Hematopoietic multipotent progenitor cell treated with erythropoietin and hydrocortisone succinate and interleukin-3 and kit ligand, for 17 days (in vitro differentiated cells): ENCODE results near the gene LHFPL6.

ENCODE experiments used
- DNase-seq: peaks from one replicate; pipeline ENCODE4 v3.0.0-alpha.2; 2015; ENCODE audit warnings: low spot score

LHFPL6 gene

GRCh38 chr13:39590466-39591036, 12.4 kb downstream of the LHFPL6 start:
- no peak for DNase-seq

- no peak for DNase-seq
Measured at GRCh38 chr13:39588384-39588783, 14.6 kb downstream of the LHFPL6 start.

GRCh38 chr13:39587939-39588338, 15.1 kb downstream of the LHFPL6 start:
- no peak for DNase-seq

GRCh38 chr13:39586958-39587605, 15.9 kb downstream of the LHFPL6 start:
- no peak for DNase-seq

- DNase-seq: no peak
Measured at GRCh38 chr13:39586151-39586550, 16.8 kb downstream of the LHFPL6 start.

- DNase-seq: no peak
Measured at GRCh38 chr13:39585219-39585618, 17.8 kb downstream of the LHFPL6 start.

GRCh38 chr13:39580881-39581575, 22.0 kb downstream of the LHFPL6 start:
- no peak for DNase-seq

- no peak for DNase-seq
Measured at GRCh38 chr13:39578821-39579291, 24.1 kb downstream of the LHFPL6 start.

- no peak for DNase-seq
Measured at GRCh38 chr13:39577838-39578491, 25.0 kb downstream of the LHFPL6 start.

- DNase-seq: no peak
Measured at GRCh38 chr13:39577203-39577602, 25.8 kb downstream of the LHFPL6 start.

GRCh38 chr13:39575641-39576238, 27.3 kb downstream of the LHFPL6 start:
- DNase-seq: no peak

GRCh38 chr13:39571502-39572092, 31.4 kb downstream of the LHFPL6 start:
- no peak for DNase-seq

- DNase-seq: no peak
Measured at GRCh38 chr13:39567569-39567968, 35.4 kb downstream of the LHFPL6 start.

- DNase-seq: no peak
Measured at GRCh38 chr13:39566216-39566869, 36.6 kb downstream of the LHFPL6 start.

- DNase-seq: no peak
Measured at GRCh38 chr13:39565036-39565949, 37.7 kb downstream of the LHFPL6 start.

GRCh38 chr13:39563470-39563735, 39.6 kb downstream of the LHFPL6 start:
- DNase-seq: no peak

- DNase-seq: no peak
Measured at GRCh38 chr13:39561971-39562370, 41.0 kb downstream of the LHFPL6 start.

- no peak for DNase-seq
Measured at GRCh38 chr13:39559847-39560246, 43.1 kb downstream of the LHFPL6 start.

GRCh38 chr13:39557285-39557955, 45.6 kb downstream of the LHFPL6 start:
- DNase-seq: no peak

GRCh38 chr13:39556866-39557265, 46.1 kb downstream of the LHFPL6 start:
- no peak for DNase-seq
